K562 (cell line): ENCODE results near the gene SLC27A2. TPM values are rescaled to one million over a fixed set of nuclear protein-coding genes. Genes with fewer than 3 reads are reported as not detected.
A peak's percentile ranks its signal among the peaks of the same experiment; 100 is the strongest.

Source experiments
- ATAC-seq: fragments of 200-7000 bp; cut with Tn5 transposase; 3 replicates; pipeline ENCODE4 v1.9.1; 2020; ENCODE audit warnings: moderate library complexity
- BruUV-seq: library from RNA; stranded (reverse); fragments of 400-500 nt; replicated peaks from 2 replicates; lab custom pipeline; 2021; lab: Mats Ljungman, UMichigan
- CTCF ChIA-PET: fragments of 300-600 bp; formaldehyde crosslinking; extraction: SDS; loops from one replicate; lab custom pipeline; 2021; ENCODE audit warnings: low intra/inter-chr PET ratio; lab: Yijun Ruan, JAX
- POLR2A ChIA-PET: fragments of 300-600, 350-650 bp; sonication (Branson Sonifier 250); formaldehyde crosslinking; extraction: SDS; loops from one replicate; lab custom pipeline; 2021; ENCODE audit warnings: antibody characterized with exemption, inconsistent platforms; lab: Yijun Ruan, JAX
- DNase-seq, 4 experiments: peaks; one replicate each; pipeline versions ENCODE4 v3.0.0 to v3.0.0-alpha.2; 2011 to 2018; ENCODE audit warnings: low spot score in 3 of 4, mixed read lengths in 3 of 4; ENCODE audit errors: extremely low read depth in 1 of 4
- FAIRE-seq: peaks from 2 replicates; lab custom pipeline; 2011; peaks lifted over from hg19 to GRCh38; lab: Jason Lieb, UNC
- H2AFZ ChIP-seq: 2 replicates; pipeline ENCODE4 v1.6.0; 2011; ENCODE audit warnings: low read depth, low read length, control low read depth, inconsistent platforms
- H3K27ac ChIP-seq: fragments of 200-600 bp; 3 replicates; pipeline ENCODE4 v1.8.0; 2011; ENCODE audit warnings: low read depth, mild to moderate bottlenecking, control low read depth, inconsistent platforms, low read length, moderate library complexity, mixed read lengths; ENCODE audit errors: extremely low read depth
- H3K27me3 ChIP-seq, 2 experiments: fragments of 300-600 bp in 1 of 2; 2 replicates in 1 of 2; 3 replicates in 1 of 2; pipeline versions ENCODE4 v1.6.0 to v1.8.0; 2011; ENCODE audit warnings: inconsistent platforms in 2 of 2, low read length in 2 of 2, mild to moderate bottlenecking in 1 of 2, mixed read lengths in 1 of 2, moderate library complexity in 1 of 2; ENCODE audit not compliant: control insufficient read depth in 2 of 2, insufficient read depth in 2 of 2
- H3K36me3 ChIP-seq: fragments of 300-600 bp; 3 replicates; pipeline ENCODE4 v1.8.0; 2011; ENCODE audit warnings: mild to moderate bottlenecking, low read length, inconsistent platforms; ENCODE audit not compliant: control insufficient read depth, insufficient read depth
- H3K4me1 ChIP-seq, 2 experiments: fragments of 200-600 bp in 1 of 2; replicated peaks in 1 of 2; 2 replicates in 1 of 2; 3 replicates in 1 of 2; pipeline versions ENCODE4 v1.5.1 to v1.8.0; 2011; ENCODE audit warnings: inconsistent platforms in 2 of 2, low read length in 2 of 2, mild to moderate bottlenecking in 1 of 2, mixed read lengths in 1 of 2, moderate library complexity in 1 of 2; ENCODE audit not compliant: control insufficient read depth in 2 of 2, insufficient read depth in 2 of 2
- H3K4me2 ChIP-seq: 2 replicates; pipeline ENCODE4 v1.6.1; 2011; ENCODE audit warnings: low read length, control low read depth, inconsistent platforms, mixed read lengths; ENCODE audit not compliant: insufficient read depth
- H3K4me3 ChIP-seq: fragments of 200-600 bp; sonication (generic), shearing (Covaris generic); 2 replicates; pipeline ENCODE4 v1.5.1; 2016; ENCODE audit warnings: control low read depth, inconsistent platforms
- H3K79me2 ChIP-seq: fragments of 200-600 bp; 3 replicates; pipeline ENCODE4 v1.8.0; 2011; ENCODE audit warnings: low read length, inconsistent platforms; ENCODE audit not compliant: control insufficient read depth, insufficient read depth
- H3K9ac ChIP-seq, 2 experiments: 2 replicates each; pipeline versions ENCODE4 v1.6.0 to v1.6.1; 2011; ENCODE audit warnings: low read depth in 2 of 2, low read length in 2 of 2, control low read depth in 1 of 2, inconsistent platforms in 1 of 2, mild to moderate bottlenecking in 1 of 2, mixed read lengths in 1 of 2; ENCODE audit not compliant: insufficient read depth in 1 of 2
- H3K9me1 ChIP-seq: one replicate; pipeline ENCODE4 v1.6.0; 2011; ENCODE audit warnings: inconsistent platforms, mild to moderate bottlenecking, low read length, moderate library complexity; ENCODE audit not compliant: control insufficient read depth, insufficient read depth
- H3K9me3 ChIP-seq: replicated peaks from 2 replicates; pipeline ENCODE4 v1.5.1; 2011; ENCODE audit warnings: low read depth, low read length, inconsistent platforms; ENCODE audit not compliant: control insufficient read depth, insufficient read depth
- H4K20me1 ChIP-seq: replicated peaks from 2 replicates; pipeline ENCODE4 v1.6.1; 2011; ENCODE audit warnings: low read length, inconsistent platforms, mixed read lengths; ENCODE audit not compliant: control insufficient read depth, insufficient read depth
- MEF2D ChIP-seq: conservative IDR thresholded peaks from 2 replicates; pipeline ENCODE4 v1.6.1; 2016; ENCODE audit warnings: low read depth, missing genetic modification characterization, missing compliant biosample characterization
- RFX1 ChIP-seq: fragments of 450-650 bp; IDR thresholded peaks from 2 replicates; pipeline ENCODE4 v1.6.1; 2016; ENCODE audit warnings: mild to moderate bottlenecking, moderate library complexity
- SPI1 ChIP-seq: IDR thresholded peaks from 2 replicates; pipeline ENCODE4 v1.6.1; 2011; ENCODE audit warnings: low read depth, low read length, control low read depth, borderline replicate concordance
- YBX1 ChIP-seq: fragments of 450-650 bp; IDR thresholded peaks from 2 replicates; pipeline ENCODE4 v1.7.1; 2016; ENCODE audit warnings: mild to moderate bottlenecking
- WGBS: fragments of 100-300 bp; shearing (Covaris generic); methylation state at CpG from one replicate; pipeline ENCODE4 v1.1.6; 2016; ENCODE audit warnings: low coverage, mixed read lengths; ENCODE audit not compliant: insufficient coverage; ENCODE audit errors: missing lambda C conversion rate; 5-methylcytosine and 5-hydroxymethylcytosine counted together
- in situ Hi-C: fragments of 300-500 bp; cut with MboI; formaldehyde crosslinking; loops from 4 replicates; pipeline ENCODE4 v1.15.0; 2018; ENCODE audit warnings: inconsistent platforms, mixed read lengths
- intact Hi-C: fragments of 100-400 bp; cut with micrococcal nuclease; formaldehyde crosslinking; loops from 2 replicates; pipeline ENCODE4 v1.14.2; 2022
- polyA plus RNA-seq, 8 experiments: library from polyadenylated mRNA; depleted of rRNA in 4 of 8; stranded (reverse) in 5 of 8; unstranded in 3 of 8; fragments of >200 nt; fragmentation: Nextera tagmentation in 2 of 8; fragmentation: Illumina TruSeq in 1 of 8; extraction: Ambion mirVana in 2 of 8; extraction: Trizol in 1 of 8; gene quantifications; 2 replicates each; pipeline versions ENCODE4 v1.2.1 to v1.2.3, GENCODE V29; 2011 to 2014; ENCODE audit warnings: inconsistent platforms in 1 of 8, missing spikeins in 1 of 8
- total RNA-seq, 7 experiments: library from RNA; depleted of rRNA in 6 of 7; stranded (reverse); fragments of >200 nt in 6 of 7; fragmentation: Illumina TruSeq in 2 of 7; extraction: Trizol in 2 of 7; gene quantifications; 2 replicates each; pipeline versions ENCODE4 v1.2.1 to v1.2.3, GENCODE V29; 2011 to 2021; ENCODE audit warnings: low replicate concordance in 1 of 7
- TF ChIP-seq, protein P1 (sequence below): conservative IDR thresholded peaks from 2 replicates; pipeline ENCODE4 v1.6.1; 2011; ENCODE audit warnings: low read depth, mild to moderate bottlenecking, low read length; ENCODE audit not compliant: control insufficient read depth
- TF ChIP-seq, protein P2 (sequence below): fragments of 250-450 bp; sonication (Bioruptor Pico); IDR thresholded peaks from 2 replicates; pipeline ENCODE4 v1.8.0; 2022; ENCODE audit warnings: inconsistent platforms, mild to moderate bottlenecking, moderate library complexity, borderline replicate concordance

The SLC27A2 gene
- total and polyA plus RNA-seq, 9 of the 15 experiments (the other 6 are each of a cell fraction or from before 2014, with no cell fraction given): 4.9 to 38.0 (median 22.7) TPM

GRCh38 chr15:50141856-50142255, 40.1 kb upstream of the SLC27A2 start:
- H3K4me1 ChIP-seq: peaks cover 0 to 3% of the 10 kb centered on the region in 2 experiments; a peak in 2 of 5 replicates
- no peak overlapping the region for H3K27ac ChIP-seq
- intact Hi-C loops: loop anchor here (5.0 to 10.0 kb wide), 3 partner anchors 267 to 1280 kb away; partner anchors contain the start of gene FGF7
- DNase-seq (no peak), FAIRE-seq (no peak), ATAC-seq (no peak)
- ChIA-PET CTCF (no interaction called here), POLR2A (interaction anchor here (0.7 kb wide), 1 partner anchor 14 kb away, joined by 3 read pairs; no protein-coding TSS in a partner anchor)
- TF ChIP-seq YBX1 (no peak), SPI1 (peak; percentile 94), RFX1 (no peak), MEF2D (no peak)
- TF ChIP-seq, protein P1, sequence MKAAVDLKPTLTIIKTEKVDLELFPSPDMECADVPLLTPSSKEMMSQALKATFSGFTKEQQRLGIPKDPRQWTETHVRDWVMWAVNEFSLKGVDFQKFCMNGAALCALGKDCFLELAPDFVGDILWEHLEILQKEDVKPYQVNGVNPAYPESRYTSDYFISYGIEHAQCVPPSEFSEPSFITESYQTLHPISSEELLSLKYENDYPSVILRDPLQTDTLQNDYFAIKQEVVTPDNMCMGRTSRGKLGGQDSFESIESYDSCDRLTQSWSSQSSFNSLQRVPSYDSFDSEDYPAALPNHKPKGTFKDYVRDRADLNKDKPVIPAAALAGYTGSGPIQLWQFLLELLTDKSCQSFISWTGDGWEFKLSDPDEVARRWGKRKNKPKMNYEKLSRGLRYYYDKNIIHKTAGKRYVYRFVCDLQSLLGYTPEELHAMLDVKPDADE: no peak
- TF ChIP-seq, protein P2, sequence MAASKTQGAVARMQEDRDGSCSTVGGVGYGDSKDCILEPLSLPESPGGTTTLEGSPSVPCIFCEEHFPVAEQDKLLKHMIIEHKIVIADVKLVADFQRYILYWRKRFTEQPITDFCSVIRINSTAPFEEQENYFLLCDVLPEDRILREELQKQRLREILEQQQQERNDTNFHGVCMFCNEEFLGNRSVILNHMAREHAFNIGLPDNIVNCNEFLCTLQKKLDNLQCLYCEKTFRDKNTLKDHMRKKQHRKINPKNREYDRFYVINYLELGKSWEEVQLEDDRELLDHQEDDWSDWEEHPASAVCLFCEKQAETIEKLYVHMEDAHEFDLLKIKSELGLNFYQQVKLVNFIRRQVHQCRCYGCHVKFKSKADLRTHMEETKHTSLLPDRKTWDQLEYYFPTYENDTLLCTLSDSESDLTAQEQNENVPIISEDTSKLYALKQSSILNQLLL (CRISPR knock-in tag): no peak
- no TSS peak for BruUV-seq
- H2AFZ ChIP-seq: peak overlapping the region; percentile 60
- H3K36me3 ChIP-seq: no peaks in the 10 kb centered on the region
- H3K4me2 ChIP-seq: no peak overlapping the region
- no peaks in the 10 kb centered on the region for H4K20me1 ChIP-seq
- 15% methylated on average over 5 of the region's 5 CpGs for WGBS
- H3K9me1 ChIP-seq: no peaks in the 10 kb centered on the region
- H3K9me3 ChIP-seq: no peaks in the 10 kb centered on the region
- in situ Hi-C loops: loop anchor here (10.0 to 25.0 kb wide), 2 partner anchors 1287 to 1780 kb away; no protein-coding TSS in a partner anchor
- no peaks in the 10 kb centered on the region for H3K27me3 ChIP-seq
- no peaks in the 10 kb centered on the region for H3K79me2 ChIP-seq
- no peak overlapping the region for H3K9ac ChIP-seq
- no peak overlapping the region for H3K4me3 ChIP-seq
